ENCODE results near the gene CDC42EP4.
"Not testable (repeated sequence)": the region's sequence is repeated elsewhere in the genome, so short reads cannot be mapped to it uniquely, and the experiment has no call there.

The CDC42EP4 gene

GRCh38 chr17:73318836-73319235 lies 7.0 kb upstream of the CDC42EP4 start:
- no peak for DNase-seq (ENCODE audit: low read depth)

- DNase-seq (ENCODE audit: low read depth) = no peak
Measured at GRCh38 chr17:73318427-73318813, 6.6 kb upstream of the CDC42EP4 start.

- no peak for DNase-seq (ENCODE audit: low read depth)
Measured at GRCh38 chr17:73317513-73318426, 6.0 kb upstream of the CDC42EP4 start.

DNA sequence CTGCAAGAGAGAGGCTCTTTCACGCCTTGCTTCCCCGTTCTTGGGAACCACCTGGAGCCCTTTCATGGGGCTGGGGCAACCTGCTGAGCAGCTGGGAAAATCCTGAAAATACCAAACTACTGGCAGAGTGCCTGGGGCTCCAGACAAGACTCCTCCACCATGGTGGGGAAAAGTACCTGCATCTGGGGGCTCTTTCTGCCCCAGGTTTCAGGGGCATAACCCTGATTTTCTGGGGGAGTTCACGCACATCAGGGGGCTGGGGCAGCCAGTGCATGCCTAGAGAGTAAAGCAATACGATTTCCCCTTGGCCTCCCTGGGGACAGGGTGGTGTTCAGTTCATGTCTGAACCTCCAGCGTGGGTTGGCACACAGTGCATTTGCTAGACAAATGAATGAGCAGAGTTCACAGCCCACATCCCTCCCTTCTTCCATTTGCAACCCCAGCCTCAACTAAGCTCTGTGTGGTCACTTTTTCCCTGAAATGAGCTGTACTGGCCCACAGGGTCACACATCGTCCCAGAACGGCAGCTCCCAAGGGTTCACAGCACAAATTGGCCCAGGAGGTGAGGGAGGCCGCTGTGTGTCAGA lies 5.2 kb upstream of the CDC42EP4 start:
- no peak for DNase-seq (ENCODE audit: low read depth)

- no peak for DNase-seq (ENCODE audit: low read depth)
Measured at GRCh38 chr17:73315471-73315870, 3.7 kb upstream of the CDC42EP4 start.

- no peak for DNase-seq (ENCODE audit: low read depth)
Measured at GRCh38 chr17:73313526-73314127, 1.8 kb upstream of the CDC42EP4 start.

DNA sequence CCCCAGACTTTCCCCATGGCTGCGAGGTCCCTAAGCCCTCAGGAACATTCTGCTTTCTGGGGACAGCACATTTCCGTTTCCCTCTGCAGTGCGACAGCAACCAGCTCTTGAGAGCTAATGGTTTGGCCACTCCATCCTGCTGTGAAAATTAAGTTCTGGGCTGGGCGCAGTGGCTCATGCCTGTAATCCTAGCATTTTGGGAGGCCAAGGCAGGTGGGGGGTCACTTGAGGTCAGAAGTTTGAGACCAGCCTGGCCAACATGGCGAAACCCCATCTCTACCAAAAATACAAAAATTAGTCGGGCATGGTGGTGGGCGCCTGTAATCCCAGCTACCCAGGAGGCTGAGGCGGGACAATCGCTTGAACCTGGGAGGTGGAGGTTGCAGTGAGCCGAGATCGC lies 1.1 kb upstream of the CDC42EP4 start:
- DNase-seq (ENCODE audit: low read depth) = not testable (repeated sequence)

- no peak for DNase-seq (ENCODE audit: low read depth)
Measured at GRCh38 chr17:73311428-73311780, 397 bp downstream of the CDC42EP4 start.

GRCh38 chr17:73309727-73310596 lies 1.8 kb downstream of the CDC42EP4 start:
- DNase-seq (ENCODE audit: low read depth) = no peak

DNA sequence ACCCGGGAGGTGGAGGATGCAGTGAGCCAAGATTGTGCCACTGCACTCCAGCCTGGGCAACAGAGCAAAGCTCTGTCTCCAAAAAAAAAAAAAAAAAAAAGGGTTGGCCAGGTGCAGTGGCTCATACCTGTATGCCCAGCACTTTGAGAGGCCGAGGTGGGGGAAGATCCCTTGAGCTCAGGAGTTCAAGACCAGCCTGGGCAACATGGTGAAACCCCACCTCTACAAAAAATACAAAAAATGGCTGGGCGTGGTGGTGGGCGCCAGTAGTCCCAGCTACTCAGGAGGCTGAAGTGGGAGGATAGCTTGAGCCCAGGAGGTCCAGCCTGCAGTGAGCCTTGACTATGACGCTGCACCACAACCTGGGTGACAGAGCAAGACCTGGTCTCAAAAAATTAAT lies 2.8 kb downstream of the CDC42EP4 start:
- not testable (repeated sequence) for DNase-seq (ENCODE audit: low read depth)

GRCh38 chr17:73308017-73308823 lies 3.6 kb downstream of the CDC42EP4 start:
- no peak for DNase-seq (ENCODE audit: low read depth)

DNA sequence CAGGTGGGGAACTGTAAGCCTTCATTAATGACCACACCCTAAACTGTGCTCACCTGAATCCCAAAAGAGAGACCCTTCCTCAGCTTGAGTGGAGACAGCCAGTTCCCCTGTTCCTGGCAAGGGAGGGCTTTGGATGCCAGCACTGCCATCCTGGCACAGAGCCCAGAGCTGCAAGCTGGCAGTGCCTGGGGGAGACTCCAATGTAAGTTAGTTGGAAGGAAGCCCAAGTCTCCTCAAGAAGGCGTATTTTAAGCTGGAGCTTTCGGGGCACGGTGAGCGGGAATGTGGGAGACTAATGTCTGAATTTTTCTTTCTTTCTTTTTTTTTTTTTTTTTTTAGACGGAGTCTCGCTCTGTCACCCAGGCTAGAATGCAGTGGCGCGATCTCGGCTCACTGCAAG lies 4.7 kb downstream of the CDC42EP4 start:
- no peak for DNase-seq (ENCODE audit: low read depth)

GRCh38 chr17:73305845-73306836 lies 5.7 kb downstream of the CDC42EP4 start:
- DNase-seq (ENCODE audit: low read depth) = no peak

DNA sequence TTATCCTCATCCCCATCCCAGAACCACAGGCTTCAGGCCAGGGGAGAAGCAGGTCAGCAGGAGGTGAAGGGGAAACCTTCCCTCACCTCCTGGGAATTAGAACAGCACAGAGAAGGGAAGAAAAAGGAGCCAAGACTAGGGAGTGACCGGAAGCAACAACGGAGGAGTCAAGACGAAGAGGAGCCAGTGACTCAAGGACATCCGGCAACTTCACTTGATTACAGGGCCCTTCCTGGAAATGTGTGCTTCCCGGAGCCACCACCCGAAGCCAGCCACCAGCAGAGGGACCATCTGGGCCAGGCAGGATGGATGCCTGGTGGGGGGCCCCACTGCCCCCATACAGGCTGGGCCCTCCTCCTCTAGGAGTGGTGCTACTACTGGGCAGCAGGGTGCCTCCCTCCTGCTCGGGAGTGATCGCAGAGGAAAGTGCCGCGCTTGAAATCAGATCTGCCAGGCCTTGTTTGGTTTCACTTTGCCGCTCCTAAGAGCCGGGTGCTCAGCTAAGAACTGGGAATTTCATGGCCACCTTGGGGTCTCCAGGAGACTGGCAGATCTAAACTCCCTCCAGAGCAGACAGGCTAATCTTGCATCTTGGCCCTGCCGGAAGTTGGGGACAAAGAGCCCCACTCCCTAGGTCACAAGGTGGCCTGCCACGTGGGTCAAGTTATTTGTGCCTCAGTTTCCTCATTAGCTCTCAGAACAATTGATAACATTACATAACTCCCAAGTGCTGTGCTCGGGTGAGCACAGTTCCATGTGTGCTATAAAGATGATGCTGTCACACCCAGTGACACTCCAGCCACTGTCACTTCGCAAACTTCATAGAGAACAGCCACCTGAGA lies 6.6 kb downstream of the CDC42EP4 start:
- DNase-seq (ENCODE audit: low read depth) = no peak

DNA sequence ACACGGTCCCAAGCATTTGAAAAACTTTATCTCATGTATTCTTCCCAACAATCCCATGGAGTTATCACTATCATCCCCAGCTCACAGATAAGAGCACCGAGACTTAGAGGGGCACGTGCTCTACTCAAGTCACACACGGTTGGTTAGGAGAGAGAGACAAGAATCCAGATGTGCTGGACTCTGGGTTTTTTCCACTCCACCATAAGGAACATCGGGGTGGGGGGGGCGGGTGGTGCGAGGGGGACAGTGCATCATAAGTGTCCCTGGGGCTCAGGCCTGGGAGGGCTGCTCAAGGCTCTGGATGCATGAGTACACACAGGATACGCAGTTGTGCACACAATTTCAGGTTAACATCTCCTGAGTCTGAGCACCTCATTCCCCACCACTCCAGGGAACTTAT lies 7.4 kb downstream of the CDC42EP4 start:
- no peak for DNase-seq (ENCODE audit: low read depth)

DNA sequence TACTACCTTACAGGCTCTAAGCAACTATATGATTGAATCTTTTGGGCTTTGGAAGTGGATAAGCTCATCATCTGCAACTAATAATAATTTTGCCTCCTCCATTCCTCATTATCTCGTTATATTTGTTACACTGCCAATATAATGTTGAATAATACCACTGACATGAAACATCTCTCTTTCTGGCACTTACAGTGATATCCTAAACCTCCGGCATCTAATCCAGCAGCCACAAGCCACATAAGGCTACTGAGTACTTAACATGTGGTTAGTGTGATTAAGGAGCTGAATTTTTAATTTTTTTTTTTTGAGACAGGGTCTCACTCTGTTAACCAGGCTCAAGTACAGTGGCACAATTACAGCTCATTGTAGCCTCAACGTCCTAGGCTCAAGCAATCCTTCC lies 9.6 kb downstream of the CDC42EP4 start:
- no peak for DNase-seq (ENCODE audit: low read depth)

- no peak for DNase-seq (ENCODE audit: low read depth)
Measured at GRCh38 chr17:73301369-73301768, 10.4 kb downstream of the CDC42EP4 start.

GRCh38 chr17:73300392-73300791 lies 11.4 kb downstream of the CDC42EP4 start:
- no peak for DNase-seq (ENCODE audit: low read depth)
